Renal pelvis (tissue), 4 donors: Measurements from ENCODE around the gene MELTF. TPM values are rescaled to one million over a fixed set of nuclear protein-coding genes. Genes with fewer than 3 reads are reported as not detected.

Source experiments
- DNase-seq: peaks from one replicate; pipeline ENCODE4 v3.0.0-alpha.2; 2013
- polyA plus RNA-seq, 3 donors: library from polyadenylated mRNA; unstranded; fragments of 120-200 nt; gene quantifications; one replicate each; pipeline ENCODE4 v1.2.1, GENCODE V29; 2013; ENCODE audit not compliant: insufficient read length in 3 of 3

The MELTF gene
- polyA plus RNA-seq, 3 donors: 1.5 to 3.7 (median 2.0) TPM

GRCh38 chr3:197027896-197028727 is 1.5 kb downstream of the MELTF start:
- no peak for DNase-seq

- no peak for DNase-seq
Measured at GRCh38 chr3:197027151-197027895, 2.3 kb downstream of the MELTF start.

- no peak for DNase-seq
Measured at GRCh38 chr3:197026481-197026866, 3.1 kb downstream of the MELTF start.

- no peak for DNase-seq
Measured at GRCh38 chr3:197025736-197026480, 3.7 kb downstream of the MELTF start.

GRCh38 chr3:197024881-197025735 is 4.5 kb downstream of the MELTF start:
- no peak for DNase-seq

GRCh38 chr3:197023998-197024651 is 5.5 kb downstream of the MELTF start:
- DNase-seq: no peak

- DNase-seq: no peak
Measured at GRCh38 chr3:197023241-197023997, 6.2 kb downstream of the MELTF start.

- DNase-seq: no peak
Measured at GRCh38 chr3:197022405-197023231, 7.0 kb downstream of the MELTF start.

GRCh38 chr3:197021729-197022404 is 7.8 kb downstream of the MELTF start:
- DNase-seq: no peak

GRCh38 chr3:197021231-197021630 is 8.4 kb downstream of the MELTF start:
- no peak for DNase-seq

GRCh38 chr3:197019535-197019934 is 10.1 kb downstream of the MELTF start:
- no peak for DNase-seq

GRCh38 chr3:197019021-197019420 is 10.6 kb downstream of the MELTF start:
- DNase-seq: no peak

- no peak for DNase-seq
Measured at GRCh38 chr3:197017003-197017402, 12.6 kb downstream of the MELTF start.

- no peak for DNase-seq
Measured at GRCh38 chr3:197015790-197016736, 13.6 kb downstream of the MELTF start.

GRCh38 chr3:197014942-197015575 is 14.6 kb downstream of the MELTF start:
- DNase-seq: no peak

GRCh38 chr3:197014024-197014423 is 15.6 kb downstream of the MELTF start:
- DNase-seq: no peak

GRCh38 chr3:197012540-197012883 is 17.1 kb downstream of the MELTF start:
- DNase-seq: no peak
